A549 treated with AZD2906 at 1 μM for 4 hours (cell line): ENCODE results near the gene TIMD4. TPM values are rescaled to one million over a fixed set of nuclear protein-coding genes. Genes with fewer than 3 reads are reported as not detected.

ENCODE experiments used
- total RNA-seq: library from RNA; stranded (reverse); fragments of 200-300 nt; extraction: Qiagen RNA extraction; gene quantifications from 5 replicates; pipeline ENCODE4 v1.2.3, GENCODE V29; 2022

The TIMD4 gene
- 0.85 to 1.5 TPM (median 1.1 TPM) in 5 replicates for total RNA-seq

DNA sequence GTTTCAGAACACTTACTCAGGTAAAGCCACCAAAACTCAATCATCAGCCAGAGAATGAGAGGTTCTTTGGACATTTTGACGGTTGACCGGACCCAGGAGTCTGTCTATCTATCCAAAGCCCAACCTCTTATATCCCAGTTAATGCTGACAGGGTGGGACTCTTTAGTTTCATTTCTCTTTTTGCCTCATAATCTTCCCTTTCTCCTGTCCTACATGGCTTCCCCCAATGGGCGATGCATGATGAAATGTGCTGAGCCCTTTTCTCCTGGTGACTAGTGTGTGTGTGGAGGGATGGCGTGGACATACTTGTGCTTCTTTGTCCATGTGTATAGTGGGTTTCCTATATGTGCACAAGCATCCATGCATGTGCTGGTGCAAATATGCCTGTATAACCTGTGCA is at the start of gene TIMD4:
TIMD4 (minus strand) TSS at position 102 of the 400 bp plus-strand sequence; CDS start at position 74, 28 bp downstream.

Other genes with a start within 250 kb of the TIMD4 start
- gene PPP1R2B, start 112.9 kb downstream of the TIMD4 start, total RNA-seq: 0.06 to 0.14 TPM (median 0.13 TPM) in 5 replicates
- 26.8 to 45.6 TPM (median 30.4 TPM) in 5 replicates for gene HAVCR1, start 95.9 kb upstream of the TIMD4 start, total RNA-seq
- gene HAVCR2, start 145.8 kb upstream of the TIMD4 start, total RNA-seq: 0.17 to 0.62 TPM (median 0.24 TPM) in 5 replicates
- gene MED7, start 179.6 kb upstream of the TIMD4 start, total RNA-seq: 14.7 to 18.0 TPM (median 15.8 TPM) in 5 replicates
- not detected in 5 replicates for gene GARIN3, start 203.0 kb upstream of the TIMD4 start, total RNA-seq
- gene ITK, start 217.6 kb upstream of the TIMD4 start, total RNA-seq: 0.05 to 0.32 TPM (median 0.08 TPM) in 5 replicates